GM12892 (cell line): Measurements from ENCODE around the gene SAMD14.

Source experiments
- POLR2A ChIP-seq: IDR thresholded peaks from 2 replicates; pipeline ENCODE4 v1.6.1; 2011; ENCODE audit warnings: low read depth, low read length, control low read depth
- POLR2AphosphoS5 ChIP-seq: IDR thresholded peaks from 2 replicates; pipeline ENCODE4 v1.6.1; 2011; ENCODE audit warnings: low read depth, low read length, control low read depth
- TAF1 ChIP-seq: IDR thresholded peaks from 2 replicates; pipeline ENCODE4 v1.6.1; 2011; ENCODE audit warnings: low read depth, mild to moderate bottlenecking, control low read depth, low read length, borderline replicate concordance

GRCh38 chr17:50081757-50082156 lies 48.2 kb downstream of the SAMD14 start:
- no peak for TF ChIP-seq POLR2A
- no peak for TF ChIP-seq POLR2AphosphoS5
- TF ChIP-seq TAF1 = no peak
